ENCODE data around the gene HSBP1. TPM values are rescaled to one million over a fixed set of nuclear protein-coding genes. Genes with fewer than 3 reads are reported as not detected.

HSBP1 gene
- total RNA-seq, 1 donor from 2014 or later: 40.2 TPM

DNA sequence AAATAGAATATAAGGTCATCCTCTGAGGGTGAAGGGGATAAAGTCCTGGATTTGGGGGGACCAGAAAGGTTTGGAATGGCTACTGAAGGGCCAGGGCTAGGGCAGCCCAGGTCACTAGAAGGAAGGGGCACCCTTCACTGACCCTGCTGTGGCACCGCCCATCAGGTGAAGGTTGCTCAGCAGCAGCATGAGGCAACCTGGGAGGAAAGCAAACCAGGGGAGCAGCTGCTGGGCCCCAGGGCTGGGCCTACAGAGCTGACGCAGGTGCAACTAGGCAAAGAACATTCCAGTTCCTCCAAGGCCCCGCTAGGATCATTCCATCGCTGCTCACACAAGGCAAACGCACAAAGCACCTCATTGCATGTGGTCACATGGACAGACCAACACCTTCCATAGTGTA is 3.4 kb upstream of the HSBP1 start:
- no peak for DNase-seq

DNA sequence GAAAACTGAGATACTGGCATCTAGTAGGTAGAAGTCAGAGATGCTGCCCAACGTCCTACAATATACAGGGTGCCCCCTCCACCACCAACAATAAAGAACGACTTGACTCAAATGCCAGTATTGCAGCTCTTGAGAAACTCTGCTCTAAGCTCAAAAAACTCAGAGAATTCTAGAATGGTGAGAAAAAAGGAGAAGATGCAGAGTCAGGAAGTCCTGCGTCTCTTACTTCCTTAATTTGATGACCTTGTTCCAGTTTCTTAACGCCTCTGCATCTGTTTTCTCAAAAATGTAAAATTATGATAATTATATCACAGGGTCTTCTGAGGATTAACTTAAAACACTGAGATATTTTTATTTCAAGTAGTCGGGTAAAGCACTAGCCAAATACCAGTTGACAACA is 1.7 kb upstream of the HSBP1 start:
- no peak for DNase-seq

DNA sequence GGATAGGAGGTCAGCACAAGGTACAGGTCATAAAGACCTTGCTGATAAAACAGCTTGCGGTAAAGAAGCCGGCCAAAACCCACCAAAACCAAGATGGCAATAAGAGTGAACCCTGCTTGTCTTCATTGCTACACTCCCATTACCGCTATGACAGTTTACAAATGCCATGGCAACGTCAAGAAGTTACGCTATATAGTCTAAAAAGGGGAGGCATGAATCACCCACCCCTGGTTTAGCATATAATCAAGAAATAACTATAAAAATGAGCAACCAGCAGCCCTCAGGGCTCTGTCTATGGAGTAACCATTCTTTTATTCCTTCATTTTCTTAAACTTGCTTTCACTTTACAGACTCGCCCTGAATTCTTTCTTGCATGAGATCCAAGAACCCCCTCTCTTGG is 1.0 kb upstream of the HSBP1 start:
- DNase-seq: no peak

DNA sequence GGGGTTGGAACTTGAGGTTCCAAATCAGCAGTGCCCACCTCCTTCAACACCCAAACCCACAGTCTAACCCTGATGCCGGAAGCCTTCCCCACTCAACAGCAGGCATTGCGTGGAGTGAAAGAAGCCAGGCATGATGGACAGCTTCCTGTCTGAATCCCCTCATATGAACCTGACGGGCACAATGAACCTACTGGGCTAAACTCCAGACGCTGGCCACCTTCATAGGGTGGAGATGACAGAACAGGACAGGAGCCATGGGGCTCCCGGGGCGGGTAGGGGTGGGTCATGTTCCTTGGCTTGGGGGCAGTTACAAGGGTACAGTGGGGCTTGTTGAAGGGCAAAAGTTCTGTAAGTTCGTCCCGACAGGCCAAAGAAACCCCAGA is 460 bp upstream of the HSBP1 start:
- no peak for DNase-seq

DNA sequence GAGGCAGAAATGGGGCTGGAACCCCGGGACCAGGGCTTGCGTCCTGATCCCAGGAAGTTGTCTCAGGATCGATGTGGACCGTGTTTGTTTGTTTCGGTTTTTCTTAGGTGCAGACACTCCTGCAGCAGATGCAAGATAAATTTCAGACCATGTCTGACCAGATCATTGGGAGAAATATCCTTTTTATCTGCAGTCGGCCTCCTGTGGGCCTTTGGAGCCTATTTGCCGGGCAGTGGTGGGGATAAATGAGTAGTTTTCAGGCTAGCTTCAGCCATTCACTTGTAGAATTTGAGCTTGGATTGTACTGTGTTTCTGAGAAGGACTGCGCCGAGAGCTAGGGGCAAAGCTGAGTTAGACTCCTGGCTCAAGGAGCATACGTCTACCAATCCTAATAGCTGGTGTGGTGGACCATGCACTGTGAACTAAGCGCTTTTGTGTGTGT is 816 bp downstream of the HSBP1 start:
- DNase-seq: peak; percentile 5

DNA sequence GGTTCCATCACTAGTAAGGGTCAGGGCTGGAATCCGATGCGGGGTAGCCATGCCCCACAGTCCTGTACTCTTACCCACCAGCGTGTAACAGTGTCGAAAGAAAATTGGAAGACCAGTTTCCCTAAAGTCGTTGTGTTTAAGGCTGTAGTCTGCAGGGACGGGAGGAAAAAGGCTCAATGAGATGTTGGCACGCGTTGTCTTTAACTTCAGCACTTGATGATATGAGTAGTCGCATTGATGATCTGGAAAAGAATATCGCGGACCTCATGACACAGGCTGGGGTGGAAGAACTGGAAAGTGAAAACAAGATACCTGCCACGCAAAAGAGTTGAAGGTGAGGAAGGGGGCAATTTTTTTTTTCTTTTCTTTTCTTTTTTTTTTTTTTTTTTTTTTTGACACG is 1.3 kb downstream of the HSBP1 start:
- DNase-seq: no peak

DNA sequence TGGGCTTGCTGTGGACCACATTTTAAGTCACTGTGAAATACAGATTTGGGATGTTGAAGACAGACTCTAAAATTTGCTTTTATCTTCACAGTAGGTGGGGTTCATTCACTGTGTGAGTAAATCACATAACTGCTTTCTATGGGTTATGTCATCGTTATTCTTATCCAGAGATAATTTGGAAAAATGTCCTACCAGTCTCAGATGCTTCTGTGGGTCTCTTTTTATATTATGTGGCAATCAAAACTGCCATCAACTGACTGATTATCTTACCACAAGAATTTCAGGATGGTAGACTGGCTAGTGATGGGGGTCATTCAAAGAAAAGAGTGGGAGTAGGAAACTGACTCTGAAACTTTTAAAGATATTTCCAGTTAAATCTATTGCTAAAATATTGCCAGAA is 3.1 kb downstream of the HSBP1 start:
- no peak for DNase-seq

DNA sequence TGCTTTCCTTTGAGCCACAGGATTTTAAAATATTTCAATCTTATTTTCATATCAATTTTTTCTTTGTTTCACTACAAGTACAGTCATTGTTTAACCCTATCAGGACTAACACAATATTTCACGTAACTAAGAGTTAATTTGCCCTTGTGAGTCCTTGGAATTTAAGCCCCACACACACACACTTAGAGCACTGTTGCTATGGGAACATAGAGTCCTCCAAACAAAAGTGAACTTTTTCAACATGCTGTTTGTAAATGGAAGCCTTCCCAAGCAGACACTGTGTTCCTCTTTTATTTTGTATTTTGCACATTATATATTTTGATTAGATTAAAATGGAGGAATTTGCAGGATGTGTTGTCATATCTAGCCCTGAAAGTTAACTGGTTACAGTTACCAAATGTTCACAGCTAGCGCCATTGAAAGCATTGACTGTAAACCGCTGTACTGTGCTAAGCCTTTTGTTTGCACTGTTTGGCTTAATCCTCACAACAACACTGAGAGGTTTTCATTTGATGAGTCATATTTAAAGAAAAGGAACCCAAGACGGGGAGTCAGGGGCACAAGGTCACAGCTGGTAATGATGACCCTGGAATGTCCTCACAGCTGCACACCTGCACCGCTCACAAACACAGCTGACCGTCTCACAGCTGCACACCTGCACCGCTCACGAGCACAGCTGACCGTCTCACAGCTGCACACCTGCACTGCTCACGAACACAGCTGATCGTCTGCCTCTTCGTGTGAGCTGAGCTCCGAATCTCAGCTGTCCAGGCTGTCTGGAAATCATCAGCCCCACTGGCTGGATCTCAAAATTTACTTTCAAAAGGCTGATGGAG is 6.3 kb downstream of the HSBP1 start:
- peak; percentile 88 for DNase-seq

DNA sequence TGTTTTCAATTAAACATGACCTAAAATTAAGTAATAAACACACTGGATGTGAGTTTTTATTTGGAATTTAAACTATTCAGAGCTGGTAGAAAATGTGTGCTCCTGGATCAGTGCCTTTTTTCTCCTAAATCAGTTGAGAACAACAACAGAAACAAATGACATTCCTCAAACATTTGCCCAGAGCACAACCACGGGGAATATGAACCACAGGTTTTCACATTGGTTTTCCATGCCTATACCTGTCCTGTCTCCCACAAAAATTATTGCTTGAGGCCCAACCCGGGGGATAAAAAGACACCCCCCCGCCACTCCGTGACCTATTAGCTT is 6.8 kb downstream of the HSBP1 start:
- DNase-seq: no peak

DNA sequence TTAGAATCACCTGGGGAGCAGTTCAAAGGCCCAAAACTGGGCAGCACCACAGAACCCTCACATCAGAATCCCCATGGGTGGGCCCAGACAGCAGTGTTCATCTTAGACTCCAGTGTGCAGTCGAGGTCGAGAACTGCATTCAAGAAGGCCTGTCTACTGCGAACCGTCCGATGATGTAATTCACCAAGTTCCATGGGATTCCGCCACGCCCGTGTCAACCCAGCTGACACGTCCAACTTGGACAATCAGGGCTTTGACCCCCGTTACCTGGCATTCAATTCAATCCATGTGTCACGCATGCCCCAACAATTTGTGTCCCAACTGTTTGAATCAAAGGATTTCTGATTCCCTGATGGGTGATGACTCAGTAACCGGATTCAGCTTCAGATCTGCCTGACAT is 9.2 kb downstream of the HSBP1 start:
- DNase-seq: no peak

DNA sequence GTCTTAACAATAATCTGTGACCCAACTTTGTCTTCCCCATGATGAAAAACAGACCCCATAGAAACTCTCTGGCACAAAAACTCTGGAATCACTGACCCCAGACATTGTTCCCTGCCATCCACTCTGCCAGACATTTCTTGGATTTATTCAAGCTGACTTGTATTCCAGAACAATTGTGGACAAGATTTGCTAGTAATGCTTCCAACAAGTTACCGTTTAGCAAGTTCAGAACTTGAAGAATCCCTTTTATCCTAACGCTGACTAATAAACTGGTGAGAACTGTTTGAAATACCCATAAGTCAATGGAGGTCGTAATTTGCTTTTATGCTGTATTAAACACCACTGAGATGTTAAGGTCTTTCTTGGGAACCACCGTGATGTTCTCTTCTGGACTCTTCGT is 10.5 kb downstream of the HSBP1 start:
- DNase-seq: no peak

DNA sequence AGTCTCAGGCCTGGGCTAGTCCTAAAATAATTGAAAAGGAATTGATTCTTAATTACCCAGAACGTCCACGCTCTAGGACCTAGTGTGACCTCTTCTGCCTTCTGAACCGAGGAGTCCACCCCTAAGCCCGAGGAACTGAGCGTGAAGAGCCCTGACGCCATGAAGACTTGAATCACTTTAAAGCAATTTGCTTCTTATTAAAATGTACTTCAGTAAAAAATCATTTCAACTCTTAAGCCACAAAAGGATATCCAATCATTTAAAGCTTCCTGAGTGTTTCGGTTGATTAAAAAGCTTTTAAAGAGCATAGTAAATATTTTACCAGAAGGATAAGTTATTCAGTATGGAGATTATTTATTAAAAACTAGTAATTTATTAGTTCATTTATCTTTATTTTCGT is 11.6 kb downstream of the HSBP1 start:
- DNase-seq: no peak

DNA sequence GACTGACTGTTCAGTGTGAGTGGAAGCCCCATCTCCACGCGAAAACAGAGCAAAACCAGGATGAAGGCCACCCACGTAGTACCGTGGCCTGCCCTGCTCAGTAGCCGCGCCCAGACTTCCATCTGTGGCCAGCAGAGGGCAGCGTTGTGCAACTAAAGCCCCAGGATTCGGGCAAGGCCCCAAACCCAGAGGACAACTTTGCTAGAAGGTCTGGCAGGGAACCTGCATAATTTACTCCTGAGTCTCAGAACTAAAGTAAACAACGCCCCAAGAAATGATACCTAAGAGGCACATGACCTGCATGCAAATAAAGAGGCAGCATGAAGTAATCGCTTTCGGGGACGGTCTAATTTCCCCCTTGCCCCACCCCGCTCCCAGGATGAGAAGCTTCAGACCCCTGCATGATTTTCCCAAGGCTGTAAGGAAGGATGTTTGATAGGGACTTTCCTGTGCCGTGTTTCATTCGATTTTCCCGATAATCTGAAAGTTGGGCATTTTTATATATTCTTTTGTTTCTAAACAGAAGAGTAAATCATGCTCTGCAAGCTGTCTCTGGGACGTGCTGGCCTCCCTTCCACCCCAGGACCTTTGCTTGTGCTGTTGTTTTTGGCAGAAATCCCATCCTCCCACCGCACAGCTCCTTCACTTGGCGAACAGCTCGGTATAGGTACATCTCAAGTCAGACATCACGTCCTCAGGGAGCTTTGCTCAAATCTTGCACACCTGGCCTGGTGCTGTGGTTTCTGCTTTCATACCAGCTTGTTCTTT is 18.6 kb downstream of the HSBP1 start:
- peak; percentile 81 for DNase-seq

DNA sequence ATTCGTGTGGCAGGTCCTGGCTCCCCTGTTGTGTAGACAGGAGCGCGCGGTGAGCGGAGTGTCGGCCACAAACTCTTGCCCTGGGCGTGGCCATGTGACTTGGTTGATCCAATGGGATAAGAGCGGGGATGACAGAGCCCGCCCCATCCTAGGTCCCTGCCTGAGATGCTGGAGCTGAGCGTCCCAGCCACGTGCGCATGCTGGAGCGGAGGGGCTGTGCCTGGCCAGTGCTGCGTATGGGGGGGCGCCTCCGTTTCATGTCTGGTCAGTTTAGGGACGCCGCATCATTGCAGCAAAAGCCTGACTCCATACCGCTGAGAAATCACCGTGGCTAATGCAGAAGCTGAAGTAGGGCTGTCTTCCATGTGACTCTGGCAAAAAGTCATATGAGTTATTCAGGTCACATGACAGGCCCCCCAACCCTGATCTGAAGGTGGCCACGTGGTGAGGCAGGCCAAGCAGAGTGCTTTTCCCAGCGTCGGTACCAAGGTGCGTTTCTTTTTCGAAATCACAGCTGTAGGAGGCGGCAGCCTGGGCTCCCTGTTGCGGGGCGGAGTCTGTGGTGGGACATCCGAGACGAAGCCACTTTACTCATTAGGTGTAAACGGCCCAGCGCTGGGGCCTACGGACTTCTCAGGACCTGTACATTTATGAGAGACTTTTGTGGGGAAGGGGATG is 22.5 kb downstream of the HSBP1 start:
- DNase-seq: no peak

DNA sequence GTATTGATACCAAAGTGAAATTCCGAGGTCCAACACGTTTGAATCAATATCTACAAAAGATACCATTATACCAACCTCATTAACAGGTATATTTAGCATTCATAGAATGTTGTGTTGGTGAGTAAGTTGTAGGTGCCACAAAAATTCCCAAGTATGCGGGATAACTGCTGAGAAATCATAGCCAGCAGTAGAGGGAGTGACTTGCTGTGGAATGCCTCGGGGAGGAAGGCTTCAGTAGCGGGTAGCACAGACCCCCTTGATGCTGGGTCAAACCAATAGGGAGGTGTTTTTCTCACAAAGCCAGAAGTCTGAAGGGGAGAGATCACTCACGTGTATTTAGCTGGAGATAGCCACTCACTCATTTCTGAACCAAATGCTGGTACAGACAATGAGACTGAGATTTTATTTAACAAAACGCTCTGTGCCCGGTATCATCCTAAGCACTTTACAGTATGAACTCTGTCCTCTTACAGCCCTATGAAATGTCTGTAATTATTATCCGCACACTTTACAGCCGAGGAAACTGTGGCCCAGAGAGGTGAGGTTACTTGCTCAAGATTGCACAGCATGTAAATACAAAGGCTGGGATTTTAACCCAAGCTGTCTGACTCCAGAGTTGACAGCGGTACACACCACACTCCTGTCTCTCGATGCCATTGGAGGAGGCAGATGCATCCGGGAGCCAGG is 23.1 kb downstream of the HSBP1 start:
- no peak for DNase-seq

DNA sequence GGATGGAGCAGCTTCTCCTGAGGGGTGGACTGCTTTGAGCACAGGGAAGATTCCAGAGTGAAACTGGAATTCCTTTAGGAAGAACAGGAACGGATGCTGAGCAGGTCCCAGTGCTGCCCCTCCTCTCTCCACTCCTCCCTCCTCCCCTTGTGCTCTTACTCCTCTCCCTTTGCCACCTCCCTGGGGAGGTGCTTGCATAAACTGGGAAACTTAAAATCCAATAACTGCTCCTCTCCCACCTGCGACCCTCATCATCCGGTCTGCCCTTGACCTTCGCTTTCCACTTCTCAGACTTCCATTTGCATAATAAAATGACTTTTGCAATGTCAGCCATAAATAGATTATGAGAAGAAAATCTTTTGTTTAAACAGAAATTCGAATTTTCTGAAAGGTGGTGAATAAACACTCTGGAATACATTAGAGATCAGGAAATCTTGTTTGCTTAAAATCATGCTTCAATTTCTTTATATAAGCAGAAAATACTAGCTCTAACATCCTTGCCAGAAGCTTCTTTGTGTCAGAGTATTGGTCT is 23.7 kb downstream of the HSBP1 start:
- no peak for DNase-seq

DNA sequence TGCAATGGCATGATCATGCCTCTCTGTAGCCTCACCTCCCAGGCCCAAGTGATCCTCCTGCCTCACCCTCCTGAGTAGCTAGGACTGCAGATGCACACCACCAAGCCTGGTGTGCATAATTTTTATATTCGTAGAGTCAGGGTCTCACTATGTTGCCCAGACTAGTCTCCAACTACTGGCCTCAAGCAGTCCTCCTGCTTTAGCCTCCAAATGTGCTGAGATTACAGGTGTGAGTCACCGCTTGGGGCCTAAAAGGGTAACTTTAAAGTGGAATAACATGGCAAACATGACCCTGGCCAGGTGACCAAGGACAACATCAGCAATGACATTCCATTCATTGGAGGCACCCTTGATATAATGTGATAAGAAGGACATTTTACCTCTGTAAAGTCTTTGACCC is 26.1 kb downstream of the HSBP1 start:
- DNase-seq: no peak

DNA sequence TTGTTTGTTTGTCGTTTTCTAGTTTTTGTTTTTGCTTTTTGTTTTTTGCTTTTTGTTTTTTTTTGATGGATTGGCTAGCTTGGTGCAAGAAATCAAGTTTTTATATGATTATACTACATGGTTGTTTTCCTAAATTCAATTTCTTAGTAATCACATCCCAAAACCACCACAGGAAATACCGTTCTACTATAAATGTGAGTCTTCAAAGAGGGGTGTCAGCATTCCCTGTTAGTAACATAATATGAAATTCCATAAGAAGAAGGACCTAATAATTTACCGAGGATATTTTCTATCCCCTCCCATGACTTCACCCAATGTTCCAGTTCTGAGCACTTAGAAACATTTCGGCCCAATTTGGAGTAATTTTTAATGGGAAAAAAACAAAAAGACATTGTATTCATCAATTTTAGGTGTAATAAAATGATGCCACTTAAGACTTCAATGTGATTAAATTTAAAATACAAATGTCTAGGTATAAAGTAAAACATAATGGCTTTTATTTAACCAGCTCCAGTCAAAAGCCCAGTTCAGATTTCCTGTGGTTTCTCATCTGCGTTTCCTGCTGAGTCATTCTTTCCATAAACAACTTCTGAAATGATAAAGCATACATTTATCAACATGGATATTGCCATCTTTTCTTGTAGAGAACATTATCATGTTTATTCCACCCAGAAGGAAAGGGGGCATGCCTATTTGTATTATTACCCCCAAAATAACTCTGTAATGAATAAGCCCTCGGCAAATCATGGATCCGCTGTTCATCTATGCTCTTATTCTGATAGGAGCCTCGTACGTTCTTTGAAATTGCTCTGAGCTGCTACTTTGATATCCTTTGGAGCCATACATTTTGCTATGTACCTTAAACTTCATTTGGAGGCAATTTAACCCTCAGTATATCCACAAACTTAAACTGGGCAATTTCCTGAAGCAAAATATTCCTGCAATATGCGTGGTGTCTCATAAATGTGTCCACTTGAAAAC is 28.1 kb downstream of the HSBP1 start:
- peak; percentile 88 for DNase-seq

DNA sequence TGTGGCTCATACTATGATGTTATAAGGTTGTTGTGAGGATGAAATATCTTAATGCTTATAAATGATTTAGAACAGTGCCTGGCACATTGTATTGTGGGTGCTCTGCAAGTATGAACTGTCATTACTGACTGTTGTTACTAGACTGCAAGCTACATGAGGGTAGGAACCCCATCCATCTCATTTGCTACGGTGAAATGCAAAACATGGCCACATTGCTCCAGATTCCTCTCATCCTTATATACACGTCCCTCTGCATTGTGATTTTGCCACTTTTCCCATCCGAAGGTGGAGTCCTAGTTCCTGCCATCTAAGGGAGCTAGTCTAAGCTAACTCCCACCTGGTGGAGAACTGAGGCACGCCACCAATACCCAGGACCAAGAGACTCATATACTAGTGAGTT is 29.8 kb downstream of the HSBP1 start:
- DNase-seq: no peak

DNA sequence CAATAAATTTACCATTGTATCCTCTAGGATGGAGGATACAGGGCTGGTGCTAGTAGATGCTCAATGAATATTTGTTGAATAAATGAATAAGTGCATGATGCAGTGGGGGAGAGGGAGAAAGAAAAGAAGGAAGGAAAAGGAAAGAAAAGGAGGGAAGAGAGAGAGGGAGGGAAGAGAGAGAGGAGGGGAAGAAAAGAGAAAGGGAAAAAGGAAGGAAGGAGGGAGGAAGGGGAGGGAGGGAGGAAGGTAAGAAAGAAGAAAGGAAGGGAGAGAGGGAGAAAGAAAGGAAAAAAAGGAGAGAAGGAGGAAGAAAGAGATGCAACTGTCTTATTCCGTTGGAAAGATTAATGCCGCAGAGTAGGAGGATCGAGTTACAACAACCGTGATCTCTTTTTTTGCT is 30.4 kb downstream of the HSBP1 start:
- no peak for DNase-seq

DNA sequence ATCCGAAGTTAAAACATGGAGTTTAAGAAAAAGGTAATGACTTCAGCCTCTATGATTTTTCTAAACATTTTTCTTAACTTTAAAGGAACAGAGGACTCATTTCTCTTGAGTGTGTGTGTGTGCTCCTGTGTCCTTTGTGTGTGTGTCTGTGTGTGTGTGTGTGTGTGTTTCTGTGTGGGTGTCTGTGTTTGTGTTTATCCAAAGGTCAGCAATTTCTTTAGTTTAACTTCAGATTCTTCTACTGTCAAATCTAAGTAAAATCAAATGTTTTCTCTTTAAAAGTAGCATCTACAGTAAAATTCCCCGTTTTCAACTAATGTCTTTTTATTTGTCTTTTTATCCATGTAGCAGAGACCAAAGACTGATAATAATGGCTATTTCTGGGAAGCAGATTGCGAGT is 31.8 kb downstream of the HSBP1 start:
- no peak for DNase-seq
